Islet of Langerhans (tissue), 1 donor: ENCODE results near the gene NRXN3.

Experiments
- FAIRE-seq: peaks from one replicate; lab custom pipeline; 2011; peaks lifted over from hg19 to GRCh38; lab: Jason Lieb, UNC

Gene NRXN3

DNA sequence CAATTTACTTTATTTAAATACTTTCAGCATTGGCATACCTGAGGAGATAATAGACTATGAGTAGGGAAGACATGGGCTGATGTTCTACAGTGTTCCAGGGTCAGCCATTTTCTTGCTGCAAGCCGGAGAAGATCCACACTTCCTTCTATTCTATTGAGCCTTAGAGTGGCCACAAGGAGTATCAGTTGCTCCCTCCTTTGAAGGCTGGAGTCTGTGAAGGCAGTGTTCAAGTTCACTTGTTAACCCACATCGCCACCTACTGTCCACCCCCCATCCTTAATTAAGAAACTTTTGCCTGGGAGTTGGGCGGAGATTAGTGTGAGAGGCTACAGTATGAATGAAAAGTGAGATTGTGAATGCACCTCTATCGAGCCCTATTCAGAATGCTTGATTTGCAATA is 666.6 kb downstream of the NRXN3 start:
- FAIRE-seq, result no peak

DNA sequence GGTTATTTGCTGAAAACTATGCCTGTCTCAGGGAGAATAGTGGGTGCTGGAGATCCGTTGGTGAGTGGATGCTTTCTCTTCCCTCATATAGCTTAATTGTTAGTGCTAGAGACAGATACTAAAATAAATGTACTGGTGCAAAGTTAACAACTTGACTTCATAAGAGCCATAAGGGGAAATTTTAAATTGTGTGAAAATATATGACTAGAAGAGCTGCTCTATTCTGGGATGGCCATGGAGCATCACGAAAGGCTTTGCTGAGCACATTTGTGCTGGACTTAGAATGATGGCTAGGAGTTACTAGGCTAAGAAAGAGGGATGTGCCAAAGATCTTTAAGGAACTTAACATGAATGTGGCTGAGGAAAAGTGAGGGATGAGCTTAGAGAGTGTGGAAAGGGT is 668.8 kb downstream of the NRXN3 start:
- no peak for FAIRE-seq

DNA sequence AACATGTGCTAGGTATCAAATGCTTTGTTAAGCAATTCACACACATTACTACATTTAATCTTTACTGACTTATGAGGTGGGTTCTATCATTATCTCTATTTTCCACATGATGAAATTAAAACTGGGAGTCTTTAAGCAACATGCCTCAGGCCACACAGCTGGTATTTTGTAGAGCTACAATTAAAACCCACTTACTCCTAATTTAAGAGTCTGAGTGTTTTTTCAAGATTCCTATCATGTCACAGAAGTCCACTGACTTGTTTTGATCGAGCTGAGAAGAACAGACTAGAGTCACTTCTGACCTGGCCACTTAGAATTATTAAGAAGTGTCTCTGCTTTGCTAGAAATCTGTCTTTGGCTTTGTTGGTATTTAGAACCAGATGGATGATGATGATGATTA is 670.7 kb downstream of the NRXN3 start:
- no peak for FAIRE-seq

GRCh38 chr14:78847801-78848200 is 677.6 kb downstream of the NRXN3 start:
- no peak for FAIRE-seq

DNA sequence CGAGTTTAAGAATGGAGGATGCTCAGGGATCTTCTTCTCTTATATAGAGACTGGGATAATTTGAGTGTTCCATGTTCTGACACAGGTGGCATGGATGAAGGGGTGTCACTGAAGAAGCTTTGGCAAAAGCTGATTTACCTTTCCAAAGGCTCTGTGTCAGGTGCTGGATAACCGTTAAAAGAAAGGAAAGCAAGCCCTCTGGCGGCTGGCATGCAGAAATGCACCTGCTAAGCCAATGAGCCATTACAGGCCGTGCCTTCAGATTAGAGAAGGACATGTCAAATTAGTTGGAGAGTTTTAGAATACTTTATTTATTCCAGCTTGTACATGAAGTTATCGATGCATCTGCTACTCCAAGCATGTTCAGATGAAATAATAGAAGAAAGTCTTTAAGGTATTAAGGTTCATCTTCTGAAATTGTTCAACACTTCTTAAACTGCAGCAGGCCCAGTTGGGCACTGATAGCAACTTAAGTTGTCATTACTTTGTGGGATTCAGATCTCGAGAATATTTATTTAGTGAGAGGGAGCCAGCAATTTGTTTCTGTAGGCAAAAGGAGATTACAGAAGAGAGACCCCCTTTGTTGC is 678.2 kb downstream of the NRXN3 start:
- peak; percentile 58 for FAIRE-seq

DNA sequence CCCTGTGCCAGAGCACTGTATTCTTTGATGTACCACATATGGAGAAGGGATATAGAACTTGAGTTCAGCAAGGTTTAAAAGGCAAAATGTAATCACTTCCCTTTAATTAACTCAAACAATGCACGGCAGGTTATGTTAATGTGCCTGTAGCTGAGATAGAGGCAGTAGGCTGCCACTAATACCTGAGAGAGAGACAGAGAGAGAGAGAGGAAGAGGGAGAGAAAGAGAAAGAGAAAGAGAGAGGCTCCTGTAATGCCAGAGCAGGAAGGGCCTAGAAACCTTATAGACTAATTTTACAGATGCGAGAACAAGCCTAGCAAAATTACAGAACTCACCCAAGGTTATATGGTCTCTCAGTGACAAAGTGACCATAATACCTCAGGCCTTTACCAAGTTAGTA is 679.8 kb downstream of the NRXN3 start:
- no peak for FAIRE-seq

DNA sequence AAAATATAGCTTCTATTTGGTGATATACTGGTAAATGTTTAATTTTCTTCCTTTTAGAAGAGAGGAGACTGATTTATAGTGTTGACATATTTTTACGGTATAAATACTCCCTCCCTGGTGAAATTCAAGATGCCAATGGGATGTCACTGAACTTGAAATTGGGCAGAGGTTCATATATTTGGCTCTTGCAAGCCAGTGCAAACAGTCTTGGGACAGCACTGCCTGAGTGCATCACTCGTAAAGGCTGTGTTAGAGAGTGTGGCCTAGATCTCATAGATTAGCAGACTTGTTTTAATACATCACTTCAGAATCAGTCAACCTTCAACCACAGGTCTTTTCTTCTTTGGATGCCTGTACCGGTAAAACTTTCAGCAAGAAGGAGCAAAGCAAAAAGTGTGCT is 681.0 kb downstream of the NRXN3 start:
- FAIRE-seq, result no peak

DNA sequence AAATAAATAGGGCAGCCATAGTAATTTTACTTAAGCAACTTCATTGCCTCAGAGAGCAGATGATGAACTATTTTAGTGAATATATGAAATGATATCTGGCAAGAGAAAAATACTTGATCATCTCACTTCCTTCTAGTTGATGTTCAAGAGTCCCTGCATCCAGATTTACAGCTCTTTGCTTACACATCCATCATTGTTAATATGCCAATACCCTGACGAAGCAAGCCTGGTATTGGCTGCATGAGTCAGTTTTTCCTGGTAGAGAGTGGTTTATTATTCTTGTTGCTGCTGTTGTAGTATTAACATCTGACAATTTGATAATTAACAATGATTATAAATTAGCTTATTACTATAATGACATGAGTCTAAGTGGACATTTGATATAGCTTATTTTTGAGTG is 681.9 kb downstream of the NRXN3 start:
- FAIRE-seq, result no peak

DNA sequence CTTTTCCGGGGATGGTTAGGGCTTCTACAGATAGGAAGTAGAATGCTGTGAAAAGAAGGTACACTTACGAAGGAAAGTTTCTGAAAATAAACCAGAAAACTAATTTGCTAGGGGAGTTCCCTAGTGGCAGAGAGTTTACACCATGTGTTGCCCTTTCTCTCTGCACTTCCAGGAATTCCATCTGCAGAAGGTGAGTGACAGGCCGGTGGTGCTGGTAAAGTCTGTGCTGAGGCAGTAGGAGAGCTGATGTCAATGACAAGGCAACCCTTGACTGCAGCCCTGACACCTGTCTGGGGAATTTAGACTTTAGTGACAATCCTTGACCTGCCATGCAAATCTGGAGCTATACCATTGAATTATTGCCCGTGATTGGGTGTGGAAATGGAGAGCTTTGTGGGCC is 687.8 kb downstream of the NRXN3 start:
- no peak for FAIRE-seq

DNA sequence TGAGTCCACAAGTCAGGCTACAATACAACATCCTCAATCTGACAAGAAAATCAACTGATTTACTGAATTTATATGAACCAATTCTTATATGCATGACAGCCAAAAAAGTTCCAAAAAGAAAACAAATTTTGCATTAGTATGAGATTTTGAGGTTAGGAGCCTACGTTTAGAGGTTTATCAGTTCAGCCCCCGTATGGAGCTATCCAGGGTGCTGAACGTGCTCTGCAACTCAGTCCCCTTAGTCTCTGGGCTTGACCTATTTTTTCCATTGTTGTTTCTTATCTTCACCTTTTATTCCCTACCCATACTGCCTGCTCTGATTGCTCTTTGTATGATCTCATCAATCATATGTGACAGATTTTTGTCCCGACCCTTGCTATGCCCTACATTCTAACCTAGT is 693.0 kb downstream of the NRXN3 start:
- no peak for FAIRE-seq

DNA sequence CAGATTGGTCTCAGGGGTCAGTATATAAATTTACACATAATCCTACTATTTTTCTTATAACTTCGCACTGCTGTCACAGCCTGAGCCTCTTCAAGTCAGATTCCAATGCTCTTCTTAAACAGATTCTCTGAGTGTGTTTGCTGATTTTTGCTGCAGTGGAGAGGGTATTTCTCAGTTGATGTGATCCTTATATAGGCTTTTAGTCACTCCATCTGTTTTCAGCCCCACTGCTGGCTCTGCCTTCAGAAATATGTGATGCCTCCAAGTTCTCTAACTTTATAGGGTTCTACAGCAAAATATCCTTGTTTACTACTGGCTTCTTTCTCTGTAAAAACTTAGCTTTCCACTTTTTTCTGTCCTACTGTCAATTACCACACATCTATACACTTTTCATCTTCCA is 702.7 kb downstream of the NRXN3 start:
- no peak for FAIRE-seq

DNA sequence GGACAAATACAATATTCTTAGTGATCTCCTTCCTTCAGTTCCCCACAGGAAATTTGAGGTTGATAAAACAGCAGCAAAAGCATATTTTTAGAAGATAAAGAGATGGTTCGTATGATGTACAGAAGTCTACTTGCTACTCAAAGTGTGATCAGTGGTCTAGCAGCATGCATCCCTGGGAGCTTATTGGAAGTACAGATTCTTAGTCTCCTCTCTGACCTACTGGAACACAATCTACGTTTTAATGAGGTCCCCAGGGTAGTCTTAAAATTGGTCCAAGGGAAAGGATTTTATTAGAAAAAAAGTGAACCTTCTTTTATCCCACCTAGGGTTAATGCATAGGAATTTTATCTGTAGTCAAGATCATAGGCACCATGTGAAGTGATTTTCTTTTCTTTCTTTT is 703.4 kb downstream of the NRXN3 start:
- FAIRE-seq, result no peak

DNA sequence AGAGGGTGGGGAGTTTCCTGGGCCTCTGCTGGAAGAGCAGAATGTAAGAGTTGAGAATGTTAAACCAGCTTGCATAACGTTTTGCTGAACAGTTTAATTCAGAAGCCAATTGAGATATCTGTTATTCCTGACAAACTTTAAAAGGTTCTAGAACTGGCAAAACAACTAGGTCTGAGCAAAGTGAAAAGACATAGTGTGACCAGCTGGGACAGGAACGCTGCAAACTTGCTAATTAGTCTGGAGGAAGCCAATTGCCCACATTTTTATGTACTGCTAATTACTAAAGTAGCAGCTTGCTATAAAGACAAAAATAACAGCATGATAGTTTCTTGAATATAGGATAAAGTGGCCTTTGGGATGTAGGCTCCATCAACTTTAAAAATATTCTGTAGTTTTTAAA is 704.9 kb downstream of the NRXN3 start:
- FAIRE-seq, result no peak

DNA sequence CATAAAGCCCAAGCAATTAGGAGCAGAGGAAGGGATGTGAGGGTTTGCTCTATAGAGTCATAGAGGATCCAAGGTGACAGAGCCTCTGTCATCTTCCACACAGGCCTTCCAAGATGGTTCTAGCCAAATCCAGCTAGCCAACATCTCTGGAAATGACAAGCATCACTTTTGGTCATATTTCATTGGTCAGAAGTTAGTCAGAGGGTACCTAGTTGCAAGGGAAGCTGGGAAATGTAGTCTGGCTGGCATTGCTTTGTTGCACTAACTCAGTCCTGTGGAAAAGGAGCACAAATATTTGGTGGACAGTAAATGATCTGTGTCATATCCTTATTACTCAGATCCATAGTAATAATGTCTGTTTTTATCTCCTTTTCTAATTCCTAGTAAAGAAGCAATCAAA is 715.7 kb downstream of the NRXN3 start:
- FAIRE-seq, result no peak

GRCh38 chr14:78897443-78897842 is 727.3 kb downstream of the NRXN3 start:
- no peak for FAIRE-seq

DNA sequence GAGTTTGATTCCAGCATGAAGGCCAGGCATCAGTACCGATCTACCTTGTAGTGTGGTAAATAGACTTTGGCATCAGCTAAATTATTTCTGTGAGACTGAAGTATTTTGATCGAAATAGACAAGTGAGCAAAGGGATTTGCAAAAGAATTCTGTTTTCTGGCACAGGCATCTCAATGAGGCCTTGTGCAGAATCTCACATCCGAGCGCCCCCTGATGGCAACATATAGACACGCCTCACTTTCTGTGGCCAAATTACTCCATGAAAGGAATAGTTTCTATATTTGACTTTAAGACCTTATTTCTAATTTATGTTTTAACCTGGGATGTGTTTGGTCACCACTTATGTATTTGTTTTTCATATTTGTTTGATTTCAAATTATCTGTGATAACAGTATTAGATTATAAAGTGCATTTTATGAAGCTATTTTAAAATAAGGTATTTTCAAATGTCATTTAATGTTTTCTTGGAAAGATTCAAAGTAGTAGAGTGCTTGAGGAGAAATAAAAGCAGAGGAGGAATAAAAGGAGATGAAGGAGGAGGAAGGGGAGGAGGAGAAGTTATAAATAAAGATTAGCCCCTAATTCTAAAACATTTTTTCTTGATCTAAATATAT is 731.9 kb downstream of the NRXN3 start:
- FAIRE-seq, result no peak

DNA sequence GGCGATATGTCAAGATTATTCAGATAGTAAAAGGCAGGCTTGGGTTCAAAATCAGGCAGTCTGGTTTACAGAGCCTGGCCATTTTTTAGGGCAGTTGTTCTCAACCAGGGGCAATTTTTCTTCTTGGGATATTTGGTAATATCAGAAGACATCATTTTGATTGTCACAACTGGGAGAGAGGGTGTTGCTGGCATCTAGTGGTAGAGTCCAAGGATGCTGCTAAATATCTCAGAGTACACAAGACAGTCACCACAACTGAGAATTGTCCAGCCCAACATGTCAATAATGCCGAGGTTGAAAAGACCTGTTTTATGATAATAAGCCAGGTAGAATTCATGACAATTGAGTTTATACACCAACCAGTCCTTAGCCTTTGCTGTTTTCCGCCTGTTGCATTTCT is 733.9 kb downstream of the NRXN3 start:
- FAIRE-seq, result no peak

DNA sequence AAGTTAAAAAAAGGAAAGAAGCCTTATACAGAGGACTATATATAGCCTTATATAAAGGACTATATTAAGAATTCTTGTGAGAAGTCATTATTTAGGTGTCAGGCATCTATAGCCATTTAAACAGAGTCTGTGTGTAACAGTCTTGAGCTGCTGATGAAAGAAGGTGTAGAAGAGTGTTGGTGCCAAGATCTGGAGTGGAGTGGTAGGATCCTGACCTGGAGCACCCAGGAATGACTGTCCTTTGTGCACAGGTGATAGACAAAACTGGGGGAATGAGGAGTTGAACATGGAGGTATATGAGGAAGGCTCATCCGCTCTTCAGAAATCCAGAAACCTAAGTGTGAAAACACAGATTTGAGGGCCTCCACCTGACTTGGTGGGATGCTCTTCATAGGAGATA is 747.3 kb downstream of the NRXN3 start:
- FAIRE-seq, result no peak

DNA sequence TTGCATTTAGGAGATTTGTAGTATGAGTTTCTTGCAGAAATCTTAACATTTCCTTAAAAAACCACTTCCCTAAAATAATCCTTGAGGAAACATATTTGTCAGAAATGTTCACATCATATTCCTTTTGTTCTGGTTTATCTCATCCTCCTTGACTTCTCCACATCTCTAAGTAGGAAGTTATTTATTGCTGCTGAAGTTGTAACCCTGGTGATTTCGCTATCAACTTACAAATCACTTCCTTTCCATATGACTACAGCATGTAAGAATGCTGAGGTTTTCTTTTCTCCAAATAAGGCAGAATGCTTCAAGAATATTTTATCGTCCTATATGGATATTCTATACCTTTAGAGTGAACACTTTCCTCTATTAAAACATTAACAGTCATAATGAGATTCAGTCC is 751.7 kb downstream of the NRXN3 start:
- FAIRE-seq, result no peak

- no peak for FAIRE-seq
Observed at GRCh38 chr14:78927261-78927660, 757.1 kb downstream of the NRXN3 start.

- FAIRE-seq, result no peak
Observed at GRCh38 chr14:78933166-78933565, 763.0 kb downstream of the NRXN3 start.

GRCh38 chr14:78933948-78934524 is 763.9 kb downstream of the NRXN3 start:
- FAIRE-seq, result peak; percentile 56

- FAIRE-seq, result no peak
Observed at GRCh38 chr14:78946949-78947348, 776.8 kb downstream of the NRXN3 start.

GRCh38 chr14:78947681-78948080 is 777.5 kb downstream of the NRXN3 start:
- FAIRE-seq, result no peak
